ENCODE data around the gene CITED2. TPM values are rescaled to one million over a fixed set of nuclear protein-coding genes. Genes with fewer than 3 reads are reported as not detected.
"Not testable (repeated sequence)": the region's sequence is repeated elsewhere in the genome, so short reads cannot be mapped to it uniquely, and the experiment has no call there.

CITED2 gene
- total and polyA plus RNA-seq, 4 donors = 38.1 to 152 (median 96.0) TPM

GRCh38 chr6:139369068-139369467 lies 5.4 kb downstream of the CITED2 start:
- Histone ChIP-seq H3K4me1 (ENCODE audit: control insufficient read depth, insufficient read depth, low read length) (peaks cover 8% of the 10 kb centered on the region), H3K27ac (ENCODE audit: low read depth, low read length) (no peak overlapping the region), H3K36me3 (ENCODE audit: control insufficient read depth, insufficient read depth, low read length) (peaks cover 8% of the 10 kb centered on the region), H3K27me3 (ENCODE audit: control insufficient read depth, insufficient read depth, low read length) (no peaks in the 10 kb centered on the region), H3K4me3 (ENCODE audit: low read depth, low read length) (no peak overlapping the region), H3K9me3 (ENCODE audit: control insufficient read depth, insufficient read depth, low read length) (no peaks in the 10 kb centered on the region)
- 40% methylated on average over 2 of the region's 2 CpGs for WGBS (ENCODE audit: insufficient coverage)
- DNase-seq (ENCODE audit: low read depth in 4 of 6, low spot score in 6 of 6) = peak in 1 of 6 donors; percentile 14

DNA sequence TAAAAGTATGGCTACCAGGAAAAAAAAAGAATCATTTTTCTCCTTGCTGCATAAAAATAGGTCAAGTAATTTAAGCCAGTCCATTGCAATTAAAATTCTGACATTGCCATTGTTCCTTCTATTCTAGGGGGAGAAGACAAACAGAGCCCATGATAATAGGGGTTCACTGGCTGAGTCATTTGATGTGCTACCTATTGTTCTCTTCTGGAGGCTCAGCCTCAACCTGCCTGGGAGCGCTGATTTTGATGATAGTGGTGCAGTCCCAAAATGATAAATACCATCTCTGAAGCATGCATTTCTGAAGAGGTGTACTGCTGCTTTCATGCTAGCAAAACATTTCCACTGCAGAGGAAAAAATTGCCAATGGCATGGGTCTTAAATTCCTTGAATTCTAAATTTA lies 5.8 kb downstream of the CITED2 start:
- no CpG with 5 or more reads among the region's 1 CpG for WGBS (ENCODE audit: insufficient coverage)
- peaks cover 5% of the 10 kb centered on the region for H3K36me3 ChIP-seq (ENCODE audit: control insufficient read depth, insufficient read depth, low read length)

DNA sequence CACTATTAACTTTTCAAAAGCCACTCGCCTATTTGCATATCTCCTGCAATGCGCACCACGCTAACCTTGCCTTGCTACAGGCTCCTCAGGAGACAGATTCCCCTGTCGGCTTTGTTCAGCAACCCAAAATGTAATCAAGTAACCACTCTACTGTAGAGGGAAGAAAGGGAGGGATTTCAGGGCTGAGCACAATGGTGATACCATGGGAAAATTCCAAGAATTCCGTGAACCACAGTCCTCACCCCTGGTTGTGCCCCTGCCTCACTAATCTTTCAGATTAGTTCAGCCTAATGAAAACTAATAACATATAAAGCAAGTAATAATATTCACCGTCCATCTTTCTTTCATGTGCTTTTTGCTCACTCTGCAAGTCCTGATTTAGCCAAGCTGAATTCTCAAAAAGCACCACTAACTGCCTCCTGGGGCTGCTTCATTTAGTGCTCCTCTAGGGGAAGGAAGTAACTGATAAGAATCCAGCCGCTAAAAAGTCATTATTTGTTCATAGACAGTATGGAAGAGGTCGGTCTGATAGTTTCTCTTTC lies 6.6 kb downstream of the CITED2 start:
- Histone ChIP-seq H3K27me3 (ENCODE audit: control insufficient read depth, insufficient read depth, low read length) (no peaks in the 10 kb centered on the region), H3K9me3 (ENCODE audit: control insufficient read depth, insufficient read depth, low read length) (no peaks in the 10 kb centered on the region), H3K4me3 (ENCODE audit: low read depth, low read length) (no peak overlapping the region), H3K36me3 (ENCODE audit: control insufficient read depth, insufficient read depth, low read length) (no peaks in the 10 kb centered on the region), H3K27ac (ENCODE audit: low read depth, low read length) (no peak overlapping the region), H3K4me1 (ENCODE audit: control insufficient read depth, insufficient read depth, low read length) (peaks cover 3% of the 10 kb centered on the region)
- peak in 2 of 6 donors; percentile 17 to 69 for DNase-seq (ENCODE audit: low read depth in 4 of 6, low spot score in 6 of 6)
- 46% methylated on average over 3 of the region's 8 CpGs for WGBS (ENCODE audit: insufficient coverage)

More for the DNA sequence above, 5.8 kb downstream of the CITED2 start:
- H3K4me3 ChIP-seq (ENCODE audit: low read depth, low read length) = no peak overlapping the region
- no peaks in the 10 kb centered on the region for H3K27me3 ChIP-seq (ENCODE audit: control insufficient read depth, insufficient read depth, low read length)
- no peak overlapping the region for H3K27ac ChIP-seq (ENCODE audit: low read depth, low read length)
- peaks cover 6% of the 10 kb centered on the region for H3K4me1 ChIP-seq (ENCODE audit: control insufficient read depth, insufficient read depth, low read length)
- H3K9me3 ChIP-seq (ENCODE audit: control insufficient read depth, insufficient read depth, low read length) = no peaks in the 10 kb centered on the region
- DNase-seq (ENCODE audit: low read depth in 4 of 6, low spot score in 6 of 6) = peak in 2 of 6 donors; percentile 12 to 30

- 50% methylated on average over 2 of the region's 3 CpGs for WGBS (ENCODE audit: insufficient coverage)
- Histone ChIP-seq H3K27ac (ENCODE audit: low read depth, low read length) (no peak overlapping the region), H3K4me1 (ENCODE audit: control insufficient read depth, insufficient read depth, low read length) (peaks cover 3% of the 10 kb centered on the region), H3K27me3 (ENCODE audit: control insufficient read depth, insufficient read depth, low read length) (no peaks in the 10 kb centered on the region), H3K4me3 (ENCODE audit: low read depth, low read length) (no peak overlapping the region), H3K9me3 (ENCODE audit: control insufficient read depth, insufficient read depth, low read length) (no peaks in the 10 kb centered on the region), H3K36me3 (ENCODE audit: control insufficient read depth, insufficient read depth, low read length) (no peaks in the 10 kb centered on the region)
- no peak for DNase-seq (ENCODE audit: low read depth in 4 of 6, low spot score in 6 of 6)
These were observed 9.5 kb downstream of the CITED2 start for GRCh38 chr6:139364982-139365379.

- DNase-seq (ENCODE audit: low read depth in 4 of 6, low spot score in 6 of 6) = peak in 2 of 6 donors; percentile 79 to 88
- no peak overlapping the region for H3K4me3 ChIP-seq (ENCODE audit: low read depth, low read length)
These were observed 10.0 kb downstream of the CITED2 start for GRCh38 chr6:139364302-139364981.

GRCh38 chr6:139363797-139364196 lies 10.7 kb downstream of the CITED2 start:
- H3K9me3 ChIP-seq (ENCODE audit: control insufficient read depth, insufficient read depth, low read length); DNase-seq (ENCODE audit: low read depth in 4 of 6, low spot score in 6 of 6); H3K4me3 ChIP-seq (ENCODE audit: low read depth, low read length); H3K27ac ChIP-seq (ENCODE audit: low read depth, low read length); H3K27me3 ChIP-seq (ENCODE audit: control insufficient read depth, insufficient read depth, low read length); H3K4me1 ChIP-seq (ENCODE audit: control insufficient read depth, insufficient read depth, low read length); H3K36me3 ChIP-seq (ENCODE audit: control insufficient read depth, insufficient read depth, low read length): not testable (repeated sequence)
- WGBS (ENCODE audit: insufficient coverage) = no CpG with 5 or more reads among the region's 5 CpGs

More at GRCh38 chr6:139364302-139364981, 10.0 kb downstream of the CITED2 start:
- H3K27me3 ChIP-seq (ENCODE audit: control insufficient read depth, insufficient read depth, low read length) = no peaks in the 10 kb centered on the region
- no peak overlapping the region for H3K27ac ChIP-seq (ENCODE audit: low read depth, low read length)
- no peaks in the 10 kb centered on the region for H3K36me3 ChIP-seq (ENCODE audit: control insufficient read depth, insufficient read depth, low read length)
- WGBS (ENCODE audit: insufficient coverage) = 80% methylated on average over 1 of the region's 4 CpGs
- H3K9me3 ChIP-seq (ENCODE audit: control insufficient read depth, insufficient read depth, low read length) = no peaks in the 10 kb centered on the region
- H3K4me1 ChIP-seq (ENCODE audit: control insufficient read depth, insufficient read depth, low read length) = peaks cover 3% of the 10 kb centered on the region

- not testable (repeated sequence) for H3K4me3 ChIP-seq (ENCODE audit: low read depth, low read length); H3K4me1 ChIP-seq (ENCODE audit: control insufficient read depth, insufficient read depth, low read length); DNase-seq (ENCODE audit: low read depth in 4 of 6, low spot score in 6 of 6); H3K27ac ChIP-seq (ENCODE audit: low read depth, low read length); H3K9me3 ChIP-seq (ENCODE audit: control insufficient read depth, insufficient read depth, low read length); H3K36me3 ChIP-seq (ENCODE audit: control insufficient read depth, insufficient read depth, low read length); H3K27me3 ChIP-seq (ENCODE audit: control insufficient read depth, insufficient read depth, low read length)
- no CpG with 5 or more reads among the region's 1 CpG for WGBS (ENCODE audit: insufficient coverage)
These were observed 11.3 kb downstream of the CITED2 start for GRCh38 chr6:139363123-139363522.

DNA sequence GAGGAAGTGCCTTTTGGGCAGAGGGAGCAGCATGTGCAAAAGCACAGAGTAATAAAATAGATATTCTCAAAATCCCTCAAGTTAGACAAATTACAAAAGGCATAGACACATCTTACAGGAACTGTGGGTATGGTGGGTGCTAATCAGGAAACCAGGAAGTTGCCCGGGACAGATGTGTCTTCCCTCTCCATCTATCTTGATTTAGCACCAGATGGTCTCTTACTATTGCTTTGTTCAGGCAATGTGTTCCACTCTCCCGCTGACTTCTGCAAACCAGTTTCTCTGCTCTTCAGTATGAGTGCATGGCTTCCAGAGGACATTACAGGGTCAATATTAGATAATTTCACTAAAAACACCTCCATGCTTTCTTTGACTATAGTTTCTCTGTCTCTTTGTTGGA lies 13.2 kb downstream of the CITED2 start:
- no peaks in the 10 kb centered on the region for H3K36me3 ChIP-seq (ENCODE audit: control insufficient read depth, insufficient read depth, low read length)
- DNase-seq (ENCODE audit: low read depth in 4 of 6, low spot score in 6 of 6) = no peak
- no peaks in the 10 kb centered on the region for H3K9me3 ChIP-seq (ENCODE audit: control insufficient read depth, insufficient read depth, low read length)
- H3K4me3 ChIP-seq (ENCODE audit: low read depth, low read length) = no peak overlapping the region
- no peak overlapping the region for H3K27ac ChIP-seq (ENCODE audit: low read depth, low read length)
- no peaks in the 10 kb centered on the region for H3K4me1 ChIP-seq (ENCODE audit: control insufficient read depth, insufficient read depth, low read length)
- WGBS (ENCODE audit: insufficient coverage) = 69% methylated on average over 2 of the region's 2 CpGs
- H3K27me3 ChIP-seq (ENCODE audit: control insufficient read depth, insufficient read depth, low read length) = no peaks in the 10 kb centered on the region

DNA sequence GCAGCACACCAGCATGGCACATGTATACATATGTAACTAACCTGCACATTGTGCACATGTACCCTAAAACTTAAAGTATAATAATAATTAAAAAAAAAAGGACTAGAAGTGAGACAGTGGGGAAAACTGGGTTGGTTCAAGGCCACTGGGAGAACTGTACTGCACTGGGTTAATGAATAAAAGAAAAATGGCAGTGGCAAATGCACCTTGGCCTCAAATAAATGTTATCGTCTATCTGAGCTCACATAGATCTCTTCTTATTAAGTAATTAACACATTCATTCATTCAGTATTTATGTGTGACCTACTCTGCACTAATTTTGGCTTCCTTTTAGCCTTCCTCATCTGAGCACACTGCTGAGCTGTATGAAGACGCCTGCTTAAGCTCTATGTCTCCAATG lies 17.5 kb downstream of the CITED2 start:
- no peaks in the 10 kb centered on the region for H3K27me3 ChIP-seq (ENCODE audit: control insufficient read depth, insufficient read depth, low read length)
- 86% methylated on average over 1 of the region's 2 CpGs for WGBS (ENCODE audit: insufficient coverage)

DNA sequence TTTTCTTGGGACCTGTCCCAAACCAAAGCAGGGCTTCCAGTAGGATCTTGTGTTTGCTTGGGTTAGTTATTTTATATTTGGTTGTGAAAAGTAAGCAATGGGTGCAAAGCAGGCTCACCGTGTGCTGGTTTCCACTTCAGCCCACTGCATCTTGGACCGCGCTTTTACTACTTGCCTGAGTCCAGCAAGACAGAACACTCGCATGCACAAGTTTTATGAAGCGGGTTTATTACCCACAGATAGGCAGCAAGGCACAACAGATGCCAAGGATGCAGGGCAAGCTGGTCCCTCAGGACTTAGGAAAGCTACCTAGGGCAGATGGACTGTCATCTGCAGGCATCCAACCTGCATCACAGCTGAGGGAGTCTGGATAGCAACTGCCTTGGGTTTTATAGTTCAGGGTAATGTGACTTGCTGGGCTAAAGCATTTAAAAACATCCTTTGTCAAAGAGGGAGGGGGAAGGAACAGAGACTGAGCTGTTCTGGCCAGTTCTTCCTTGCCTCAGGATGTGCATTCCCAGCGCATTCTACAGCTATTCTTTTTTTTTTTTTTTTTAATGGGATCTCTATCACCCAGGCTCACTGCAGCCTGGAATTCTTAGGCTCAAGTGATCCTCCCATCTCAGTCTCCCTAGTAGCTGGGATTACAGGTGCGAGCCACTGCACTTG lies 18.5 kb downstream of the CITED2 start:
- no peaks in the 10 kb centered on the region for H3K9me3 ChIP-seq (ENCODE audit: control insufficient read depth, insufficient read depth, low read length)
- H3K4me3 ChIP-seq (ENCODE audit: low read depth, low read length) = no peak overlapping the region
- no peaks in the 10 kb centered on the region for H3K27me3 ChIP-seq (ENCODE audit: control insufficient read depth, insufficient read depth, low read length)
- H3K27ac ChIP-seq (ENCODE audit: low read depth, low read length) = no peak overlapping the region
- 97% methylated on average over 6 of the region's 7 CpGs for WGBS (ENCODE audit: insufficient coverage)
- H3K36me3 ChIP-seq (ENCODE audit: control insufficient read depth, insufficient read depth, low read length) = no peaks in the 10 kb centered on the region
- H3K4me1 ChIP-seq (ENCODE audit: control insufficient read depth, insufficient read depth, low read length) = no peaks in the 10 kb centered on the region
- no peak for DNase-seq (ENCODE audit: low read depth in 4 of 6, low spot score in 6 of 6)

More for the DNA sequence above, 17.5 kb downstream of the CITED2 start:
- Histone ChIP-seq H3K36me3 (ENCODE audit: control insufficient read depth, insufficient read depth, low read length) (no peaks in the 10 kb centered on the region), H3K4me3 (ENCODE audit: low read depth, low read length) (no peak overlapping the region), H3K9me3 (ENCODE audit: control insufficient read depth, insufficient read depth, low read length) (no peaks in the 10 kb centered on the region), H3K4me1 (ENCODE audit: control insufficient read depth, insufficient read depth, low read length) (no peaks in the 10 kb centered on the region), H3K27ac (ENCODE audit: low read depth, low read length) (no peak overlapping the region)
- no peak for DNase-seq (ENCODE audit: low read depth in 4 of 6, low spot score in 6 of 6)
